ENCODE data around the gene PLA2G3.
"Not testable (repeated sequence)": the region's sequence is repeated elsewhere in the genome, so short reads cannot be mapped to it uniquely, and the experiment has no call there.

PLA2G3 gene

DNA sequence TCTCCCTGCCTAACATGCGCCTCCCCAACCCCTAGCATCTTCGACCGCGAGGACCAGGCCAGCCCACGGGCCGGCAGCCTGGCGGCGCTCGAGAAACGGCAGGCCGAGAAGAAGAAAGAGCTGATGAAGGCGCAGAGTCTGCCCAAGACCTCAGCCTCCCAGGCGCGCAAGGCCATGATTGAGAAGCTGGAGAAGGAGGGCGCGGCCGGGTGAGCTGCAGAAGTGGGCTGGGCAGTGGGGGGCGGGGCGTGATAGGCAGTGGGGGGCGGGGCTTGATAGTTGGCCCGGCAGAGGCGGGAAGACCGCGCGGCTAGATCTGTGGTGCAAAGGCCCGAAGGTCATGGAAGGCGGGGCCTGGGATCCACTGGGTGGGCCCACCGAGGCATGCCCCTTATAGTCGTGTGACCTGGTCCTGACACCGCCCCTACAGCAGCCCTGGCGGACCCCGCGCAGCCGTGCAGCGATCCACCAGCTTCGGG, 41.6 kb downstream of the PLA2G3 start:
- no peak for DNase-seq

DNA sequence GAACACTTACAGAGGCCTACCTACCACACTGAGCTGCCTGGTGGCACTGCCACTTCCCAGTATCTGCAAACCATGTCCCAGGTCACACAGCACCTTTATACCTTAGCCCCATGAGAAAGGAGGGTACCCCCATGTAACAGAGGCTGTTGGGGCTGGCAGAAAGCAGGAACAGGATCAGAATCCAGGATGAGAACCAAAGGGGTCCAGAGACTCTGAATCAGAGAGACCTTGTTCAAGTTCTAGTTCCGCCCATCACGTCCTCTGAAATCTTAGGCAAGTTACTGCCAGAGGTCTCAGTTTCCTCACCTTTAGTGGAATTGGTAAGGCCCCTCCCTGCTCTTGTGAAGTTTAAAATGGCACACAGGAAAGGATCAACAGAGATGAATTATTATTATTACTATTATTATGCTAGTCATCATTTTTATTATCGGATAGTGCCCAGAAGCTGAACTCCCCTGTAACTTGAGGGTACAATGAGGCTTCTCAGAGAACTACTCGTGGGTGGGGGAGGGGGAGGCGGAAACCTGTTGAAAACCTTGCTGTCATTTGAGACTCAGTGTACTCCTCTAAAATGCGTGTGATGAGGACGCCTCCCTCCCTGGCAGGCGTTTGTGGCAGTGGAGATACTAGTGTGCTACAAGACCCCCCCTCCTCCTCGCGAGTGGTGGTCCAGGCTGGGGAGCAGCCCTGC, 42.2 kb downstream of the PLA2G3 start:
- DNase-seq, result no peak

DNA sequence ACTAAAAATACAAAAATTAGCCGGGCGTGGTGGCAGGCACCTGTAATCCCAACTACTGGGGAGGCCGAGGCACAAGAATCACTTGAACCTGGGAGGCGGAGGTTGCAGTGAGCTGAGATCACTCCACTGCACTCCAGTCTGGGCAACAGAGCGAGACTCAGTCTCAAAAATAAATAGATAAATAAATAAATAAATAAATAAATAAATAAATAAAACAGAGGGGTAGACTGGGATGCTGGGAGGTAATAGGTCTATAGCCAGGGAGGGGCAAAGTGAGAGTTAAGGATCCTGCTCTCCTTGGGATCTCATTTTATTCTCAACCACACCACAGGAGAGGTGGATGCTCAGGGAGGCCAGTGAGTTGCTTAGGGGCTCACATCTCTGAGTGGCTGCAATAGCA, 42.8 kb downstream of the PLA2G3 start:
- DNase-seq, result not testable (repeated sequence)

DNA sequence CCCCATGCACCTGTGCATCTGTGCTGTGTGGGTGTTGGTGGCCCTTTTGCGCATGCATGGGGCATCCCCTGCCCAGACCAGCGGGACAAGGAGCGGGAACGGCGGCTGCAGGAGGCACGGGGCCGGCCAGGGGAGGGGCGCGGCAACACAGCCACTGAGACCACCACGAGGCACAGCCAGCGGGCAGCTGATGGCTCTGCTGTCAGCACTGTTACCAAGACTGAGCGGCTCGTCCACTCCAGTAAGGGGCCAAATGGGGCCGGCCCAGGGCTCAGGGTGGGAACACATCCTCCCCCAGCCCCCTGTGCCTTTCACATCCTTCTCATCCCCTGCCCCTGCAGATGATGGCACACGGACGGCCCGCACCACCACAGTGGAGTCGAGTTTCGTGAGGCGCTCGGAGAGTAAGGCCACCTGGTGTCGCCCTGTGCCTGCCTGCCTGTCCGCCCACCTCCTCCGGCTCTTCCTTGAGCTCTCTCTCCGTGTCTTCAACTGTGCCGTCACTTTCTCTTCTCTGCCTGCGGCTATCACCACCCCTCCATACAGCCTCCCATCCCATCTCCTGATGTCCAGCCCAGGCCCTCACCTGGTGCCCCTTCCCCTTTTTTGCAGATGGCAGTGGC, 43.5 kb downstream of the PLA2G3 start:
- no peak for DNase-seq

DNA sequence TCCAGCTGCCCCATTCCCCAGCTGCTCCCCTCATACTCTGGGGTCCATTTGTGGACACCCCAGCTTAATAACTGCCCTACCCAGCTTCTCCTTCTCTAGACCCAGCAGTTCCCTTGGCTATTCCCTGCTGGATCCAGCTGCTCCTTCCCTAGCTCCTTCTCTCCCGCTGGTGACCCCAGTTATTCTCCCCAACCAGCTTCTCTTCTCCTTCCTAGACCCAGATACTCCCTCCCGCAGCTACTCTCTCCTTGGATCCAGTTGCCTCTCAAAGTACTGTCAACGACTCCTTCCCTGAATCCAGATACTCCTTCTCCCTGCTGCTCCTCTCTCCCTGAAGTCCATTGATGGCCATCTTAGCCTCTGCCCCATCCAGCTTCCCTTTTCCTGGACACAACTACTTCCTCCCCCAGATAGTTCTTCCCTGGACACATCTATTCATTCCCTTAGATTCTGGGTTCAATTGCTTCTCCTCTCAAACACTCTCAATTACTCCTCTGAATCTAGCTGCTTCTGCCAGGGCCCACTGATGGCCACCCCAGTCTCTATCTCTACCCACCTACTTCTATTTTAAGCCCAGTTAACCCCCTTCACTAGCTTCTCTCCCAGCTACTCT, 44.6 kb downstream of the PLA2G3 start:
- DNase-seq, result no peak

DNA sequence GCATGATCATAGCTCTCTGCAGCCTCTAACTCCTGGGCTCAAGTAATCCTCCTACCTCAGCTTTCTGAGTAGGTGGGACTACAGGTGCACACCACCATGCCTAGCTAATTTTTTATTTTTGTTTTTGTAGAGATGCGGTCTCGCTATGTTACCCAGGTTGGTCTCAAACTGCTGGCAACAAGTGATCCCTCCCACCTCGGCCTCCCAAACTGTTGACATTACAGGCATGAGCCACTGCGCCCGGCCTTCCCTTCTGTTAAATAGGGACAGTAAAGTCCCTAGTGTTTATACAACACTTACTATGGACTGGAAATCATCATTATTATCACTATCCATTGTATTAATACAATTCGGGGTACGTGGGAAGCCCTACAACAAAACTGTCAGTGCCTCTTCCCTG, 45.6 kb downstream of the PLA2G3 start:
- no peak for DNase-seq

DNA sequence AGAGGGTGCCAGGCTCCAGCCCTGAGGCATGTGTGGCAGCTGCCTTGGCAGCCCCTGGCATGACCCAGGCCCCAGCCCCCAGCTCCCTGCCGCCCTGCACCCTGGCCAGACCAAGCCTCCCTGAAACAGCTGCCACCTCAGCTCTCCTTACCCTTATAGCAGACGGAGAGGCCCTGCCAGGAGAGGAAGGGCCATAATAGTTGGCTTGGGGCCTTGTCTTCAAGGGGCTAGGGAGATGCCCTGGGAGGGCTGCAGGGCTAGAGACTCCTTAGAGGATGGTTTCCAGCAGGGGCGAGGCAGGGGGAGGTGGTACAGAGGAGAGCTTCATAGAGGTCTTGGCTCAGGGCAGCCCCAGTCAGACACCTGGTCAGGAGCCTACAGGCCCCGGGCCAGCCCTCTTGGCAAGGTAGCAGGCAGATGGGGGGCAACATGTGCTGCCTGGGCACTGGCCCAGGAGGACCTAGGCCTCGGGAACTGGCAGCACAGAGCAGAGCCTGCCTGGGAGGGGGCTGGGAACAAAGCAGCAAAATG, 46.2 kb downstream of the PLA2G3 start:
- DNase-seq, result no peak

DNA sequence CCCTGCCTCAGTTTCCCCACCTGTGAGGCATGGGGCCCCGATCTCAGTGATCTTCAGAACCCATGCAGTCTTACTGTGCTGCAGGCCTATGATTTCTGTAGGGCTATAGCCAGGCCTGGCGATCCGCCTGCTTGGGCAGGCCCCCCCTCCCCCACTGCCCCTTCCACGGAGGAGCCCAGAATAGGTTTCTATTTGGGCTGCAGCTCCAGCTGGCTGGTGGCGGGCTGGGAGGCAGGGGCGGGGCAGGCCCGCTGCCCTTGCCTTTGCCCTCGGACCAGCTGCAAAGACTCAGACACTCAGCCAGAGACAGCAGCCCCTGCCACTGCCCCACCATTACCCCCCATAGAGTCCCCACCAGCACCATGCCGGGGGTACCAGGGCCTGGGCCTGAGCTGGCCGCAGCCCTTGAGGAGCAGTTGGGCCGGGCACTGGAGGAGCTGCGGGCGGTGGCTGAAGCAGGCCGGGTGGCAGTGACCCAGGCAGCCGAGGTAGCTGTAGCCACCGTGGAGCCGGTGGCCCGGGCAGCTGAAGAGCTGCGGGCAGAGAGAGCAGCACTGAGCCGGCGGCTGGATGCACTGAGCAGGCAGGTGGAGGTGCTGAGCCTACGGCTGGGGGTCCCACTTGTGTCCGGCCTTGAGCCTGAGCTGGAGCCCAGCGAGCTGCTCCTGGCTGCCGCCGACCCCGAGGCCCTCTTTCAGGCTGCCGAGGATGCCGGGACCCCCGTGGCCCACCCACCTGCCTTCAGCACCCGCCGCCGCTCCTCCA, 47.0 kb downstream of the PLA2G3 start:
- no peak for DNase-seq

DNA sequence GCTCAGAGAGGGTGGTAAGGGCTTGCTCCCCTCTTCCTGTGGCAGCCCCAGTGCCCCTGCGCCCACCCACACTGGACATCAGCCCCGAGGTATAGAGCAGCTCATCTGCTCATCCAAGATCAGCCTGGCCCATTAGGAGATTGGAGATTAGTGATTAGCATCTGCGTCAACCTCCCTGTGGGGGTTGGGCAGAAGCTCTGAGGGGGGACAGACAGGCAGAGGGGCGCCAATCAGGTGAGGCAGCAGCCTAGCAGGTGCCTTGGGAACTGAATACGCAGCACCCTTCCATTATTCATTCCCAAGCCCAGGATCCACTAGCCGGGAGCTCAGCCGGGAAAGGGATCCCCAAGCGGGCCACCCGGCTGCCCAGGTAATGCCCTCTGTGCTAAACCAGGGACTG, 48.1 kb downstream of the PLA2G3 start:
- DNase-seq, result no peak

DNA sequence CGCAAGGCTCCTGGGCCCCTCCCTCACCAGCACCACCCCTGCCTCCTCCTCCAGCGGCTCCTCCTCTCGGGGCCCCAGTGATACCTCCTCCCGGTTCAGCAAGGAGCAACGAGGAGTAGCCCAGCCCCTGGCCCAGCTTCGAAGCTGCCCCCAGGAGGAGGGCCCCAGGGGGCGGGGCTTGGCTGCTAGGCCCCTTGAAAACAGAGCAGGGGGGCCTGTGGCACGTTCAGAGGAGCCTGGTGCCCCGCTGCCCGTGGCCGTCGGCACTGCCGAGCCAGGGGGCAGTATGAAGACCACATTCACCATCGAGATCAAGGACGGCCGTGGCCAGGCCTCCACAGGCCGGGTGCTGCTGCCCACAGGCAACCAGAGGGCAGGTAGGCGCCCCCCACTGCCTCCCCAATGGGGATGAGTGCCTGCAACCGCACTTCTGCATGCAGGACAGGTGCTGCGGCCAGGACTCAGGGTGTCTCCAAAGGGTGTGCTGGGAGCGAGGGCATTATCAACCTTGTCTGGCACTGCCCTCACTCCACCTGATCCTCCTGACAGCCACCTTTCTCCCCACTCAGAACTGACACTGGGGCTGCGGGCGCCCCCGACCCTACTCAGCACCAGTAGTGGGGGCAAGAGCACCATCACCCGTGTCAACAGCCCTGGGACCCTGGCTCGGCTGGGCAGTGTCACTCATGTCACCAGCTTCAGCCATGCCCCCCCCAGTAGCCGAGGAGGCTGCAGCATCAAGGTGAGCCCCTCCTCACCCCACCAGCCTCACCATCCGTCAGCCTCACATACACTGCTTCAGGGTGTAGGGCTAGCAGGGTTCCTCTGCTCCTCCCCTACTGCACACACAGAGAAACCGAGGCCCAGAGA, 49.0 kb downstream of the PLA2G3 start:
- DNase-seq, result no peak

DNA sequence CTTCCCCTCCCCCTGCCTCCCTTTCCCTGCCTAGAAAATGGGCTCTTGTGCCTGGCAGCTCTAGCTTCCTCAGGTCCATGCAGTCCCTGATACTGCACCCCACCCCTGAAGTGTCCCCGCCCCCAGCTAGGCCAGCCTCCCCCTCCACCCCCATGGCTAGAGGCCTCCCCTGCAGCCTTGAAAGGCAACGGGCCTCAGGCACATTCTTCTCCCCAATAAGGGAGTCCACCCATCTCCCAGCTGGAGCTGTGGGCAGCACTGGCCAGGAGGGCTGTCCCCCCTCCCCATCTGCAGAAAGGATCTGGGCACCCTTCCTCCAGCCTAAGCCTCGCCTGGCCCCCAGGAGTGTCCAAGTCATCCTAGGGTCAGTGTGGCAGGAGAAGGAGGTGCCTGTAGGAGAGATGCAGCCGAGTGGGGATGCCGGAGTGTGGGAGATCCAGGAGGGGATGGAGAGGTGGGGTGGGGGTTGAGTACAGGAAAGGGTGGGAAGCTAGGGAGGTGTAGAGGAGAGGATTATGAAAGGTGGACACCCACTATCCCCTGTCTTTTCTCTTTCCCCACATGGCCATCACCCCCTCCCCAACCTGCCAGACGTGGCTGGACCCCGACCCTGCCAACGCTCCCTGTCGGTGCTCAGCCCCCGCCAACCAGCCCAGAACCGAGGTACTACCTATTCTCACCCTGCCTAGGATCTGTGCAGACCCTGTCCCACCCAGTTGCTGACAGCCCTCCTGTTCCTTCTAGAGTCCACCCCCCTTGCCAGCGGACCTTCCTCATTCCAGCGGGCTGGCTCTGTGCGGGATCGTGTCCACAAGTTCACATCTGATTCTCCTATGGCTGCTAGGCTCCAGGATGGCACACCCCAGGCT, 49.9 kb downstream of the PLA2G3 start:
- DNase-seq, result no peak

DNA sequence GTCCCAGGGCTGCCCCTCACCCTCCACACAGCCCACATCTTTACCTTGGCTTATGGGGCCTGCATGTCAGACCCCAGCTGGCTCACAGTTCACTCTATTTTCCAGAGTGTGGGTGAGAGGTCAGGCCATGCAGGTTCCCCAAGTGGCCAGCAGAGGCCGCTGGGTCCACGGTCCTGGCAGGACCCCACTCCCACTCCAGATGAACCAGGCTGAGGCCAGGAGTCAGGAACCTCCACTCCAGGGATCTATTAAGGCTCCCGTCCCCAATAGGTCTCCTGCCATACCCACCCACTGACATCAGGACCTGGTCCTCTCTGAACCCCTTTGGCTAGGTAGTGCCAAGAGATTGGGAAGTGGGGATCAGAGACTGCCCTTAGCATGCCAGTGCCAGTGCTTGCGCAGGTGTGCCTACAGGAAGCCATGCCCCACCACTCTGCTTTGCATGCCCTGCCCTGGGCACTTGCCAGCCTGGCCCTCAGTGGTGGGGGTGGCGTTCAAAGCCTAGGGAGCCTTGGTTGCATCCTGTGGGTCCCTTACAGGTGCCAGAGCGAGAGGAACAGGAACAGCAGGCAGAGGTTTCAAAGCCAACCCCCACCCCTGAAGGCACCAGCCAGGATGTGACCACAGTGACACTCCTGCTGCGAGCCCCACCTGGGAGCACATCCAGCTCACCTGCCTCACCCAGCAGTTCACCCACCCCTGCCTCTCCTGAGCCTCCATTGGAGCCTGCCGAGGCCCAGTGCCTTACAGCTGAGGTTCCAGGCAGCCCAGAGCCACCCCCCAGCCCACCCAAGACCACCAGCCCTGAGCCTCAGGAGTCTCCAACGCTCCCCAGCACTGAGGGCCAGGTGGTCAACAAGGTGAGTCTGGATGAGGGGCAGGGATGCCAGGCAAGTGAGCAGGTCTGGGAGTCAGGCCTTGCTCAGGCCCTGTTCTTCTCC, 50.9 kb downstream of the PLA2G3 start:
- peak in 1 of 2 experiments; percentile 22 for DNase-seq

DNA sequence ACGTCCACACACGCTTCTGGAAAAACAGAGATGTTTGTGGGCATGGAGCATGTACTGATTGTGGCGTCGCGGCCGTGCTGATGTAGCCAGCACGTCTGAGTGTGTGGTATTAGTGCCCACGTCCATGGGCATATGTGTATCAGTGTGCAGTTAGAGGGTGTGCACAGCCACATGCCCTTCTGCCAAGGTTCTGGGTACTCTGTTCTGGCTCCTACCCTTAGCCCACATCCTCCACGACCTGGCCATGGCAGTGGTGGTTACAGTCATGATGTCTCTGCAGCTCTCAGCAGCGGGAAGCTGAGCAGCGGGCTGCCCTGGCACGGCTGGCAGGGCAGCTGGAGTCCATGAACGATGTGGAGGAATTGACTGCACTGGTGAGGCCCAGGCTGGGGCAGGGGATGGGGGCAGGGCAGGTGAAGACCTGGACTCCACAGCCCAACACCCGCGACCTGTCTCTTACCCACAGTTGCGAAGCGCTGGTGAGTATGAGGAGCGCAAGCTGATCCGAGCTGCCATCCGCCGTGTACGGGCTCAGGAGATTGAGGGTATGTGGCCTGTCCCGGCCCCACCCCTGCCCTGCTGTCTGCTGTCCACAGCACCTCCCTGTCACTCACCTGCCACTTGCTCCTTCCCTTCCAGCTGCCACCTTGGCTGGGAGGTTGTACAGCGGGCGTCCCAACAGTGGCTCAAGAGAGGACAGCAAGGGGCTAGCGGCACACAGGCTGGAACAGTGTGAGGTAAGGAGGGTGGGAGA, 51.9 kb downstream of the PLA2G3 start:
- DNase-seq, result no peak

DNA sequence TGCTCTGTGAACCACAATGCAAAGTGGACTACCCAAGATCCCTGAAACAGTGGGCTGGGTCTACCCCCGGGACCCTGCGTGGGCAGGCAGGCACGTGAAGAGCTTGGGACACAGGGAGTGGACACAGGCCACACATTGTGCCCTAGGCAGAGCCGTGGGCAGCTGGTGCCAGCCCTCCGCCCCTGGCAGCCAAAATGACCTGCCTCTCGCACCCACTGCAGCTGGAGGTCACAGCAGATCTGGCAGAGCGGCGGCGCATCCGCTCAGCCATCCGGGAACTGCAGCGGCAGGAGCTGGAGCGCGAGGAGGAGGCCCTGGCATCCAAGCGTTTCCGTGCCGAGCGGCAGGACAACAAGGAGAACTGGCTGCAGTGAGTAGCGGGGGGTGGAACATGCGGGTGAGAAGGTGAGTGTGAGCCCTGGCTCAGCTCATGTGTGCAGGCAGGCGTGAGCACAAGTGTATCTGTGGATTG, 52.5 kb downstream of the PLA2G3 start:
- DNase-seq, result no peak

DNA sequence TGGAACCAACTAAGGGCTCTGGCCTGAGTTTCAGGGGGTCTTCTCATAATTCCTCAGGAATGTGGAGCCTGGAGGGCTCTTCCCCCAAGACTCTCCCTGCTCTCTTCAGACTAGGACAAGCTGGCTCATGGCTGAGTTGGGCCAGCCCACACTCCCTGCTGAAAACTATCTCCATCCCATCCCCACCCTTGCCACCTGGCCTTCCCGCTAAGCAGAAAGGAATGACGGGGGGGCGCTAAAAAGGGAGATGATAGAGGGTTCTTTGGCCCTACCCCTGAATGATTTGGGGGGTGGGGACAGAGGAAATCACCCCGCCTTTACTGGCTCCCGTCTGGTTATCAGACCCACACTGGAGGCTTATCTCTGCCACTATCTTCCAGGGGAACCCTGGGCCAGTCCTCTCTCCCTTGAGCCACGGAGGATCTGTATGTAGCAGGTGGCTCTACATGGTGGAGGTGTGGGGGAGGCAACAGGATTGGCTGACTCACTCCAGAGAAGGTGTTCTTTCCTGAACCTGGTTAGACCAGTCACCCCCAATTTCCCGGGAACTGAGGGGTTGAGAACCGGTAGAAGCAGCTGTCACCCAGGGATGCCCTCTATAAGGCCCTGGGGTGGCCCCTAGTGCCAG, 53.5 kb downstream of the PLA2G3 start:
- no peak for DNase-seq

DNA sequence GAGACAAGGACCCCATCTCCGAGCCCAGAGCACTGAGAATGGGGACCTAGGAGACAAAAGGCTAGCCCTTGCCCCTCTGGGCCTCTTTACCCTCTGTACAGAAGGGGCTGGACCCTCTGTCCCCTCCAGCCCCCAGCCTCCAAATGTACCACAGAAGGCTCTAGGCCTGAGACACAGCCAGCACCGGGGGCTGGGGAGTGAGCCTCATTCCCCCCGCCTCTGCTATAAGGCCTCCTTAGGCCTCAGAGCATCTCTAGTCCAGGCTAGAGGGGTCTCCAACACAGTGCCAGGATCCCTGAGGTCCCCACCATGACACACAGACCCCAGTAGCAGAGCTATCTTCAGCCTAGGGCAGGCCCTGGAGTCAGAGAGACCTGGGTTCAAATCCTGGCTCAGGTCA, 54.4 kb downstream of the PLA2G3 start:
- DNase-seq, result no peak

DNA sequence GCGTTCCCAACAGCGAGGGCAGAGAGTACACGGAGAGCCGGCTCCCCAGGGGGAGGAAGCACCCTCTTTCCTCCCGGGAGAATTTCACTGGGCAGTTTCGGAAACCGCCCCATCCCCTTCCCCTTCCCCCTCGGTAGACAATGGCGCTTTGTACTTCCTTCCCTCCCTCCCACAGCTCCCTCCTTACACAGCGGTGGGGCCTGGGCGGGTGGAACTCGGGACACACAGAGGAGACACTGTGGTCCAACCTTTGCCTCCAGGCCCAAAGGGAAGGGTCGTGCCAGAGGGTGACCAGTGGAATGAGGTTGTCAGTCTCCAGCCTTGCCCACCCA, 54.8 kb downstream of the PLA2G3 start:
- no peak for DNase-seq

DNA sequence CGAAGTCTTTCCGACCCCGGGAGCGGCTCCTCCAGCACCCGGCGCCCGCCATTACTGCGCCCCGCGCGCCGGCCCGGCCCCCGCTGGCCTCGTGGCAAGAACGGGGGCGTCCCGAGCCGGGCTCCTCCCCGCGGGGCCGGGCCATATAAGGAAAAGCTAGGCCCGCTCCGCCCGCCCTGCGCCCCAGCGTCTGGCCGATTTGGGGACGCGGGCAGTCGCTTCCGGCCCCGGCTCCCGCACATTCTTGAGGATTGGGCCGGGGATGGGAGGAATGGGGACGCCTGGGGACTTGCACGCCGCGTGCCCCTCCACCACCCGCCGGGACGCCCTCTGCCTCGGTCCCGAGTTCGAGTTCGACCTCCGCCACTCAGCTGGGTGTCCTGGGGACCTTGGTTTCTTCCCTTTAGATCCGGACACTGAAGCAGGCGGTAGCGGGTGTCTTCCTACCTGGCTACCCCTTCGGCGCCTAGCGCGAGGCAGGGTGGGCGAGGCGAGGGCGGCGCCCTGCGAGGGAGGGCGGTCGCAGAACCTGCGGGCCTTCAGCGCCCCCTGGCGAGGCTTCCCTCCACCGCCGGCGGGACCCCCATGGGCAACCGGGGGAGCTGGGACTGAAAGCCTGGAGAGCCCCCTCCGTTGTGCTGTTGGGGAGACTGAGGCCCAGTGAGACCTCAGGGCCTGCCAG, 55.4 kb downstream of the PLA2G3 start:
- DNase-seq, result no peak

Measured in SHP77 (cell line).